Activated CD8-positive, alpha-beta memory T cell treated with anti-CD3 and anti-CD28 coated beads for 48 hours (primary cell): ENCODE results near the gene ICE1.
"Not testable (repeated sequence)": the region's sequence is repeated elsewhere in the genome, so short reads cannot be mapped to it uniquely, and the experiment has no call there.

Source experiments
- DNase-seq, 3 experiments: peaks; one replicate each; pipeline ENCODE4 v3.0.0-alpha.2; 2020; ENCODE audit warnings: low read depth in 2 of 3, low spot score in 2 of 3

Gene ICE1

DNA sequence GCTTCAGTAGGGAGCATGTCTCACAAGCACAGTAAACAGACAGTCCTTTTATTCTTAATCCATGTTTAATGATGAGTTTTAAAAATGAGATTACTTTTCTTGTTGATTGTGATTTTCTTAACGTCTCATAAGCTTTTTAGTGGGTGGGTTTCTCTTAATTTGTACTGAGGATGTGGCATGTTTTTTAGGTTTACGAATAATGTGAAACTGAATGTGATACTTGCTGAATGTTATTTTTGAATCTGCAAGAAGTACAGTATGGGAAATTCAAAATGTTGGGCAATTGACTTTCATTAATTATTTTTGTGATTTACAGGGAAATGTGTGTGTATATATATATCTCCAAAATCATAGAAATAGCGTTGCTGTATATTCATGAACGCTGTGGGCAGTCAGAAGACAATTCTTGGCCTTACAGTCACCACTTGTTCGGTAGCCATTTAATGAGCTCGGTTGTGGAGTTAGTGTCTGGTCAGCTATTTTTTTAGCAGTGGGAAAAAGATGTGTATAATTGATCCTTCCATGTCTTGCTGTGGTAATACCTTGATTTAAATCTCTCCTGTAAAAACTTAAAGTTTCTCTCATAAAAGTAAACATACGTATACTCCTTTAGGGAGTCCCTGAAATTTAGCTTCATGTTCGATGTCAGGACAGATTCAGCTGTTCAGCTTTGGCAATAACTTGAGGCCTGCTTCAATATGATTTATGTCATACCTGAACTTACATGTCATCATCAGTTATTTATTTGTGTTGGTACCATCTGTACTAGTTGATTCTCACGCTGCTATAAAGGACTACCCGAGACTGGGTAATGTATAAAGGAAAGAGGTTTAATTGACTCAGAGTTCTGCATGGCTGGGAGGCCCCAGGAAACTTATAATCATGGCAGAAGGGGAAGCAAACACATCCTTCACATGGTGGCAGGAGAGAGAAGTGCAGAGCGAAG is 15.0 kb downstream of the ICE1 start:
- DNase-seq = no peak

DNA sequence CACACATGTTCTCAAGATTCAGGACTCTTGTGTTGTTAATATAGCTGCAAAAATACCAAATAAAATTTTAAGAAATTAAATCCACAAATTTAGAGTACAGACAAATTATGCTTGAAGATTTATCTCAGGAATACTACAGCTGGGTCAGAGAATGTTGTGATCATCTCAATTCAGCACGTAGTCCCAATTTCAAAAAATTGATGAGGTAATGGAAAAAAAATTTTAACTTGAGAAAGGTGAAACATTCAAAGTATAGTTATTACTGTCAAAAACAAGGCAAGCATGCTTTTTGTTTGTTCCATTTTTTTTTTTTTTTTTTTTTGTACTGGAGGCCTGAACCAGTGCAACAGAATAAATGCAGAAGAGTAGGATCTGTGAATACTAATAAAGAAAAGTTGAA is 29.4 kb downstream of the ICE1 start:
- DNase-seq = no peak

DNA sequence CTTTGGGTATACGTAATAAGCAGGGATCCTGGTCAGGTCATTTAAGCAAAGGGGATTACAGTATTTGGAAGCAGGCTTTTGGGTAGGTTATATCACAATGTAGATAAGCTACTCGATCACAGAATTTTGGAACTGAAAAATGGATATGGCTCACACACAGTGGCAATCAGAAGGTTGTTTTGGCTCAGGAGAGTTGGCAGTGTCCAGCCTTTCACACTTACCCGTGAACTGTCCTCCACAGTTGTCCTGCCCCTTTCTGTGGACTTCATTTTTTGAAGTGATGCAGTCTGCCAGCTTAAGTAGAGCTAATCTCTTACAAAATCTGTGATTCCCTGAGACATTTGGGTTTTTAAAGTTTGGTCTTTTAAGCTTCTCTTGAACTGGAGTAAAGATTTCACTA is 30.7 kb downstream of the ICE1 start:
- DNase-seq = no peak

DNA sequence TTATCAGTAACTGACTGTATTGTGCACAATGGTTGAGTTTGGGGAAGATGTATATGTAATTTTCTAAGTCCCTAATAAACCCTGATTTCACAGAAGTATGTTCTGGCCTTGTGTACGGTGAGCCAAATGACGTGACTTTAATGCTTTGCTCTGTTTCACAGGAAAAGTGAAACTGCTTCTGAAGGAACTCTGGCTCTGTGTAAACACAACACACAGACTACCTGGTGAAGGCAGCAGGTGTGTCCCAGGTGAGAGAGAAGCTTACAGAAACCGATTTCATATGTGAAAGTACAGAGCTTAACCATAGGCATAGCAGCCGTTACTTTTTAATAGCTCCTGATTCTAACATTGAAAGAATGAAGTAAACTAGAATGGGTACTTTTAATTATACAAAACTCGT is 31.9 kb downstream of the ICE1 start:
- no peak for DNase-seq

DNA sequence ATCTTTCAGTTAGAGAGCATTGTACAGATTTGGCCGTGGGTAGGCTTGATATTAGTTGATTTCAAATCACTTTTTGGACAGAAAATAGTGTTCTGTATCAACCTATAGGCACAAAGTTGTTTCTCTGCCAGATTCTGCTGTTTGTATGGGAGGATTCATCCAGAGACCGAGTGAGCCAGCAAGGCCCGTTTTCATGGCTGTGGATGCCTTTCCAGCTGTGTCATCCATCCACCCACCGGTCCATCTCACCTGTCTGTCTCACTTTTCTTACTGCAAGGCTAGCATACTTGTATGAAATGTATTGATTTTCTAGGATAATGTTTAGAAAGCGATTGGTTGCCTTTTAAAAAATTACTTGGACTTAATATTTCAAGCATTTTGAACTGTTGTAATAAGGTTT is 34.4 kb downstream of the ICE1 start:
- DNase-seq = no peak

DNA sequence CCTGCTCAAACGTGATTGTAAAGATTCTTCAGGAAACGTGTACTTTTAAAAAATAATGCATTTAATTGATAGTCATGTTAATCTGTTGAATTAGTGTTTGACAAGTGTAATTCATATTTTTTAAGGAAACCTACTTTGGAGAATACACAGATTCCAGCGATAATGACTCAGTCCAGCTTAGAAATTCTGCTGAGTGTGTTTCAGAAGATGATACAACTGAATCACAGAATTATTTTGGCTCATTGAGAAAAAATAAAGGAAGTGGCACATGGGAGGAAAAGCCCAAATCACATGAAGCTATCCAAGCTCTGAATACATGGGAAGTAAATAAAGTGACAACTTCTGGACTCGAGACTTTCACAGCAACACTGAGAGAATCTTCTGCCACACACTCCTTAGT is 37.8 kb downstream of the ICE1 start:
- no peak for DNase-seq

DNA sequence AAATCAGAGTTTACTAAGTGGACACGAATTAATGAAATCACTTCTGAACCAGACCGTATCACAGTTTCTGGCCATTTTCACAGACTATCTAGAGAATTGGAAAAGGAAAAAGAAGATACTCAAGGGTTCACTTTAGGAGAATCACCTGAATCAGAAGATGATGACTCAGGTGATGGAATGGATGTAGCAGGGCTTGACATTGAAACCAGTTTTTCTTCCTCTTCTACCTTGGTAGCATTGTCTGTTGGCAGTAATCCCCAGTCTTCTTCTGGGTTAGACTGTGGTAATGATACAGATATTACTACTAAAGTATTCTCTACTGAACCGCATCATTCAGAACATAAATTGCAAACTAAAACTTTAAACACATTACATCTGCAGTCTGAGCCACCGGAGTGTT is 38.5 kb downstream of the ICE1 start:
- DNase-seq = no peak

DNA sequence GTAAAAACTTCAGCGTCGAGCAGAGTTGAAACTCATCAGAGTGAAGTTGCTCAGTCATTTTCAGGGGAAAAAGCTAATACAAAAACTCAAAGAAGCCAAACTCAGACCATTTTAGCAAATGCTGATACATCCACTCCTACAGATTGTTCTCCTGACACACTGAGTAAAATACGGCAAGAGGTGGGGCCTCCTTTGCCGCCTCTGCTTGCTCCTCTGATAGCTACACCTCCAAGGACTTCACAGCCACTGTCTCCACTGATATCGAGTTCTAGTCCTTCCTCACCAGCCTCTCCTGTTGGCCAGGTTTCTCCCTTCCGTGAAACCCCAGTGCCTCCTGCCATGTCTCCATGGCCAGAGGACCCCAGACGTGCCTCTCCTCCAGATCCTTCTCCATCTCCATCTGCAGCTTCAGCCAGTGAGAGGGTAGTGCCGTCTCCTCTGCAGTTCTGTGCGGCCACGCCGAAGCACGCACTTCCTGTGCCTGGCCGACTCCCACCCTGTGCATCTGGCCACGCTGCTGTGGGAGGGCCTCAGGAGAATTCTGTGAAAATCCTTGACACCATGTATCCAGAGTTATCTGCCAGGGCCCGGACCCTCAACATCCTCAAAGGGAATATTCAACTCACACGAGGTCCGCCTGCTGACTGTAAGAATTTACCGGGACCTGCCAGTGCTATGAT is 41.7 kb downstream of the ICE1 start:
- DNase-seq = no peak

DNA sequence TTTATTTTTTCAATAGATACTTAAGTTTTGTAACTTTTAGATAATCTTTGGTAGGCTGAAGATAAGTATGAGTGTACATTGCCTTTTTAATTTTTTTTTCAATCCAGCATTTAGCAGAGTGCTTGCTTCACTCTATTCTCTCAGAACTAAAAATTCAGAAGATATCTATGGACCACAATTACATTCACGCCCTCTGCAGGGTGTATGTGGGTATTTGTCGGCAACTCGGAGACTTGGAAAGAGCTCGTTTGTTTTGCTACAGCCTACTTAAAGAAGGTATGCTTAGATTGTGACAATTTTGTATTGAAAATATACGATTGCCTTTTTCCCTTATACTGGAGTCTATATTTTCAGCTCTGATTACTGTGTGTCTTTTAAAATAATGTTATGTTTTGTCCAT is 43.8 kb downstream of the ICE1 start:
- no peak for DNase-seq

DNA sequence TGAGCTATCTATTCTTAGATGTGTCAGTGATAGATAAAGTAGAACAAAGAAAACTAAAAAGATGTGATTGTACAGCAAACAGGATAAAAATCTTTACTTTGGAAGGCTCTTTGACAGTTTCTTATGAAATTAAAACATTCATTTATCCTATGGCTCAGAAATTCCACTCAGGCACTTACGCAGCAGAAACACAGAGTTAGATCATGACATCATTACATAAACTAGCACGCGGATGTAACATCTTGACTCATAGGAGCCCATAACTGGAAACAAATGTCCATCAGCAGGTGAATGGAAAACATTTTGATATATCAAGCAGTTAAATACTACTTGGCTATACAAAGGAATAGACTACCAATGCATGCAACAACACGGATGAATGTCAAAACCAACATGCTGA is 45.3 kb downstream of the ICE1 start:
- DNase-seq = no peak

DNA sequence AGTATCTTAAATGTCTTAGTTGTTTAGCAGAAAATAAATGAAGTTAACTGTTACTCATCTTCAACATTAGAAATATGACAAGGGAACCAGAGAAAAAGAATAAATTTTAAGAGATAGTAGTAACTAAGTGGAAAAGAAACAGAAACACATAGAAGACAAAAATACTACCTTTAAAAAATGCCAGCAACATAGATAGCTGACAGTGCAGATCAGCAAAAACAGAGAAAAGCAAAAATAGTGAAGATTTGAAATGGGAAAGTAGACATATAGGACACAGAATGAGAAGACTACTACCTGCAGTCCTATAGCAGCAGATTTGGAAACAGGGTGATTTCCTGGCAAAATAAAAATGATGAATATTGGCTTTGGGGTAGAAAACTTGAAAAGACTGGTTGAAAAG is 48.5 kb downstream of the ICE1 start:
- no peak for DNase-seq

DNA sequence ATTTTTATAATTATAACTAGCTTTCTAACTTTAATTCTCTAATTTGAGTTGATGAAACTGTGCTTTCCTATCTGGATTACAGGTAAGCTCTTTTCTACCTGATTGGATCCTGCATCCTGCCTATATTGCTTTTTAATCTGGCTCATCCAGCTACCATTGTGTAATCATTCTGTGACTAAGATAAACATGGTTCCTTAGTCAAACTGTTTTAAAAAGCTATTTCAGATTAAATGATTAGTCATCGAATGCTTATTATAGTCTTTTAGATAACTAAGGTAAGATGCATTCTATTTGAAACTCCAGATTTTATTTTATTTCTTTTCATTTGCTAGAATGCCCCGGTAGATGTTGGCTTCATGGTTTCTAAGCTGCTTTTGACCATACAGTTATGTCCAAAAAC is 50.7 kb downstream of the ICE1 start:
- no peak for DNase-seq

DNA sequence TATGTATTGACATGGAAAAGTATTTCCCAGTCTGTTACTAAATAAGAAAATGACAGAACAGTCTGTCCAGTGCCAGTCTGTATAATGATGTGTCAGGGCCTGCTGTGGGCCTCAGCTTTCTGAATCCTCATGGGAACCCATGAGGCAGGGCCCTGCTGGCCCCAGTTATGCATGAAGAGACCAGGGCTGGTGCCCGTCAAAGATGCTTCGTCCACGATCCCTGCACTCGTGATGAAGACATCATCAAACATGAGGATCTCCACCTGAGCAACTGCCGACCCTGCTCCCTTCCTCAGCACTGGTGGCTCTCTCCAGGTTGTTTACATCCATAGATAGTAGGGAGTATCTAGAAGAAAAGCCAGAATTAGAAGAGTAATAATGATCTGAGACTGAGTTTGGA is 52.5 kb downstream of the ICE1 start:
- no peak for DNase-seq

DNA sequence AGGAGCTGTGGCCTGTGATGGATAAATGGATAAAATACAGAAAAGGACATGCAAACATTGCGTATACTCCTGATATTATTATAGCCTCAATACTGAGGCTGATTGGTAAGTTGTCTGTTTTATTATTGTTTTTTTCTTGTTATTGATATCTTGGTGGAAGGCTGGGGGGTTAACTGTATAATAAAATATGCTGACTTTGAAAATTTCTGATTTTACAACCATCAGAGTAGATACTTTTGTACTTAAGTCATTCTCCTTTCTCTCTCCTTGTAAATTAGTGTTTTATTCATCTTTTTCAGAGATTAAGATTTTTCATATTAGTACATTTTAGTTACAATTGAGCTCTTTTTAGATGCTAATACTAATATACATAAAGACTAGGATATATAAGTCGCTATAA is 53.5 kb downstream of the ICE1 start:
- no peak for DNase-seq

DNA sequence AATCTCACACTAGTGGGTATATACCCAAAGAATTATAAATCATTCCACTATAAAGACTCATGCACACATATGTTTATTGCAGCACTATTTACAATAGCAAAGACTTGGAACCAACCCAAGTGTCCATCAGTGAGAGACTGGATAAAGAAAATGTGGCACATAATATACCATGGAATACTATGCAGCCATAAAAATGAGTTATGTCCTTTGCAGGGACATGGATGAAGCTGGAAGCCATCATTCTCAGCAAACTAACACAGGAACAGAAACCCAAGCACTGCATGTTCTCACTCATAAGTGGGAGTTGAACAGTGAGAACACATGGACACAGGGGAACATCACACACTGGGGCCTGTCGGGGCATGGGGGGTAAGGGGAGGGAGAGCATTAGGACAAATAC is 57.1 kb downstream of the ICE1 start:
- DNase-seq = not testable (repeated sequence)

DNA sequence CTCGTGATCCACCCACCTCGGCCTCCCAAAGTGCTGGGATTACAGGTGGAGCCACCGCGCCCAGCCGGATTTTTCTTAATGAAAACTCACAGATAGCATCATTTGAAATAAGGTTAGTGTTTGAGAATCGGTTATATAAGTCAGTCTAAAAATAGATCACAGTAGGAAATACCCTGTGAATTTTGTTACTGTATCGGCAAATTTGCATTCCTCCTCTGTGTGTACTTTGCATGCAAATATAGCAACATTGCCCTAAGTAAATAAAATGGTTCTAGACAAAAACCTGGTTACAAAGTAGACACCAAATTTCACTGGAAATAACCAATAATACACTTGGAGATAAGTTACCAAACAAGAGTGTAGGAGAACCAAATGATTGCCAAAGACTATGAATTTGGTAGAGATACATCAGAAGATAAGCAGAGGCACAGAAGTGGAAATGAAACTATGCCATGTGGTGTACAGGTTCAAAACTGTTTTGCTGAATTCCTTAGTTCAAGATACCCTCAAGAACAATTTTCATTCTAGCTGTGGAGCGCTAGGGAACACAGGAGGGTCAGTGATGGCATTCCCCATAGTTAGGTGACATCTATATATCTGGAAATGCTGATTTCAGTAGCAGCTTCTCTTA is 58.1 kb downstream of the ICE1 start:
- no peak for DNase-seq

DNA sequence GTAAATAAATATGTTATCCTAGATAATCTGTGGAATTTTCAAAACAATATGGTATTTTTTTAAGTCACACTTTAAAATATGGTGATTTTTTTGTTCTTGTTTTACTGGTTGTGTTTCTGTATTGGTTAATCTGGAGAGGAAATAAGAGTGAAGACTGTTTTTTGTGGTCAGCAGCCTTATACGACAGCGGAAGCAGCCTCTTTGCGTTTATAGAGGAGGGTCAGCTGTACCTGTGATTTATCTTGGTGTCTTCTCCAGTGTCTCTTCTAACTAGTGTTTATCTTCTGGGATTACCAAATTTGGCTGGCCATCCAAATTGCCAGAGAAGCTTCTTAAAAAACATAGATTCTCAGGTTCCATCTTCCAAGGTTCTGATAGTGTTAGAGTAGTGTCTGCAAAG is 58.7 kb downstream of the ICE1 start:
- DNase-seq = no peak

DNA sequence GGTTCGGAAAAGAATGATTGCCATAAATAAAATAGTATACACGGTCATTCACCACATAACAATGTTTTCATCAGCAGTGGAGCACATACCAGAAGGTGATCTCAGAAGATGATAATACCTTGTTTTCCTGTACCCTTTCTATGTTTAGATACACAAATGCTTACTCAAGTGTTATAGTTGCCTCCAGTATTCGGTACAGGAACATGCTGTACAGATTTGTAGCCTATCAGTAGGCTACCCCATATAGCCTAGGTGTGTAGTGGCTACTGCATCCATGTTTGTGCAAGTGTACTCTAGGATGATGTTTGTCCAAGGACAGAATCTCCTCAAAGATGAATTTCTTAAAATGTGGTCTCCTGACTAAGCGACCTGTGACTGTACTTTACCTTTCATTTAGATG is 59.2 kb downstream of the ICE1 start:
- no peak for DNase-seq

DNA sequence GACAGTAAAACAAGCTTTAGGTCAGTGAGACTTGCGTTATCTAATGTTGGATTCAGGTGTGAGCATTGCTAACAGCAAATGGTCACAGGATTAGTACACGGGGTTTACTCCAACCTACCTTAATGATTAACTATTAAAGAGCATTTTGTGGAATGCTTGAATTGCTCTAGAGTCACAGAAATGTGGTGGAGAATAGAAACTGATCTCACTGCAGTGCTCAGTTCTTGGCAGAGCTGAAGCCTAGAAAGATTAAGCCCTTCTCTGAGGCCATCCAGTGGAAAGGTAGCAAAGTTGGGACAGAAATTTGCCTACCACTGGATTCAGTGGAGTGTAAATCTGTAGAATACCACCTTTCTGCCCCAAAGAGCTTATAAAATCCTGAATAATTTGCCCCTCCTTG is 60.9 kb downstream of the ICE1 start:
- DNase-seq = no peak

DNA sequence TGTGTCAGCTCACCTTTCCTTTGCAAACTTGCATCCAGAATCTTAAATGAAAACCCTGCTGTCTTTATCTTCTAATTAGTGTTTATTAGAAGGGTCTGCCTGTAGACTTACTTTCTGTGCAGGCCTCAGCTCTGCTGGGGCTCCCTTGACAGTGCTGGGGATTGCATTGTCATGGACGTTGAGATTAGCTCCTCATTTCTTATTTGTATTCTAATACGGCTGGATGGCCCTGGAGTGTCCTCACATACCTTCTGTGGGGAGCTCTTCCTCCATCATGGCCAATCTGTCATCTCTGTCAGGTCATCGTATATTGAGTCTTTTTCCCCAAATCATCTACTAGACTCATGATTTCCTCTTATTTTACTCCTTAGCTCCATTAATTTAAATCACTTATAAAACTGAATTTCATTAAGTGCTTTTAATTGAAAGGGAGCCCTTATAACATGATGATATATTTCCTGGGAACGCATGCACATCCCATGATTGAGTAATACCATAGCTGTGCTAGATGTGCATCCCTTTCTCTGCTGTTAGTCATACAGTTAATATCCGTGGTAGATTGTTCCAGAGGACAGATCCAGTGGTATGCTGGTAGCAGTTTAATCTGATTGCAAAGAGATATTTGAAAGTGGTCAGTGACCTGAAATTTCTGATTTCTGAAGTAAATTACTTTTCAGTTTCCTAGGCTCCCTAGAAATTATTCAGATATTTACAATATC is 61.6 kb downstream of the ICE1 start:
- no peak for DNase-seq

DNA sequence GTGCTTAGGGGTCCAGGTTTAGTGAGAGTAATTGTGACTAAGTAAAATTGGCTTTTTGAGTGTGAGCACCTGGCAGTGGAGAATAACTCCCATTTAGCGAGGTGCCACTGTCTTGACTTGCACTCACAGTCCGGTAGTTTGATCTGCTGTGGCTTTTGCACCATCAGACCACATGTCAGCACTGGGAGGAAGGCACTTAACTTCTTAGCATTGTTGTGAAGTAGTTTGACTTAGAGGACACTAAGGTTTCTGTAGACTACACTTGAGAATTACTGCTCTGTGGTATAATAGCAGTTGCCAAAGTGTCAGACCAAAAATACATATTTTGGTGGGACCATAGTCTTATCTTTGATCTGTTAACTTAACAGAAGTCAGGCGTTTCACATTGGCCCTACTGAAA is 63.6 kb downstream of the ICE1 start:
- no peak for DNase-seq
